Measurements from ENCODE around the gene NR2C2AP.
A peak's percentile ranks its signal among the peaks of the same experiment; 100 is the strongest.
"Not testable (repeated sequence)": the region's sequence is repeated elsewhere in the genome, so short reads cannot be mapped to it uniquely, and the experiment has no call there.

NR2C2AP gene
- 1.7 to 11.1 (median 7.8) reads per million in 18 experiments for total RNA-seq

GRCh38 chr19:19203012-19203856 lies at the start of gene NR2C2AP:
Gene NR2C2AP, minus strand, starts transcription at chr19:19203414. Its CDS starts 354 bp downstream, at chr19:19203060.
- DNase-seq, result peak; percentile 95 to 98

GRCh38 chr19:19250196-19250801 lies 47.1 kb upstream of the NR2C2AP start:
- no peak for DNase-seq

GRCh38 chr19:19240476-19240875 lies 37.3 kb upstream of the NR2C2AP start:
- DNase-seq, result no peak

DNA sequence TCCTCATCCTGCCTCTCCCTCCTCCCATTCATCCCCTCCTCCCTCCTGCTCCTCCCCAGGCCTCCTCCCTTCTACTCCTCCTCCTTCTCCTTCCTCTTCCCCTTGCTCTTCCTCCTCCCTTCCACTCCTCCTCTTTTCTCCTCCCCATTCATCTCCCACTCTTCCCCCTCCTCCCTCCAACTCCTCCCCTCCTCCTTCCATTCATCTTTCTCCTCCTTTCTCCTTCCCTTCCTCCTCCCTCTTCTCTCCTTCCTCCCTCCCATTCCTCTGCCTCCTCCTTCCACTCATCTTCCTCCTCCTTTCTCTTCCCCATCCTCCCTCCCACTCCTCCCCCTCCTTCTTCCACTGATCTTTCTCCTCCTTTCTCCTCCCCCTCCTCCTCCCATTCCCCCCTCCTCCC lies 36.5 kb upstream of the NR2C2AP start:
- no peak for DNase-seq

- DNase-seq, result no peak
Observed at GRCh38 chr19:19238126-19238894, 35.1 kb upstream of the NR2C2AP start.

DNA sequence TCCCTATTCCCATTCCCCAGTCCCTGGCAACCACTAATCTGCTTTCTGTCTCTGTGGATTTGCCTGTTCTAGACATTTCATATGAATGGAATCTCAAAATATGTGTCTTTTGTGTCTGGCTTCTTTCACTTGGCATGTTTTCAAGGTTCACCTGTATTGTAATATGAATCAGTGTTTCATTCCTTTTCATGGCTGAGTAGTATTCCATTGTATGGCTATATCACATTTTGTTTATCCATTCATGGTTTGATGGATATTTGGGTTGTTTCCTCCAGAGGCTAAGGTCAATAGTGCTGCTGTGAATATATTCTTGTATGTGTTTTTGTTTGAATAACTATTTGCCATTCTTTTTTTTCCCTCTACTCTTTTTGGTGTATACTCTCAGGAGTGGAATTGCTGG lies 33.0 kb upstream of the NR2C2AP start:
- no peak for DNase-seq

DNA sequence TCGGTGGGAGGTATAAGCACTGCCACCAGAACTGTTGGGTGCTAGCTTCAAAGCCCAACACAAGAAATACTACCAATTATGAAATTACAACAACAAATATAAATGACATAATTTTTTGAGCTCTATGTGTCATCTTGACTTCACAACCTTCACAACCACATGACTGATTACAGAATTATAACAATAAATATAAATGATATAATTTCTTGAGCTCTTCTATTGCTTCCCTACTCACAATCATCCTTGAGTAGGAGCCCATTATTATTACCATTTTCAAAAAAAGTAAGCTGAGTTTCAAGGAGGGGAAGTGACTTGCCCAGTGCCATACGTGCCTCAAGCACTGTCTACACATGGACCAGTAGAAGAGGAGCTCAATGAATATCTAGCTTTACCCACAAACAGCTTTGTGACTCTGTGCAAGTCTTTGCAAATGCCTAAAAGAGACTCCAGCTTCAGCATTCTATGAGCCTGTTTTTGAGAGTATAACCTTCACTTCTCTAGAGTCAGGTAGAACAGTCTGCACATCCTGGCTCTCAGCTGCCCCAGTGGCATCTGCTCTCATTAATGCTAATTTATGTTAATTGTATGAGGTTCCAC lies 31.1 kb upstream of the NR2C2AP start:
- DNase-seq, result no peak

- DNase-seq, result no peak
Observed at GRCh38 chr19:19232261-19232721, 29.1 kb upstream of the NR2C2AP start.

DNA sequence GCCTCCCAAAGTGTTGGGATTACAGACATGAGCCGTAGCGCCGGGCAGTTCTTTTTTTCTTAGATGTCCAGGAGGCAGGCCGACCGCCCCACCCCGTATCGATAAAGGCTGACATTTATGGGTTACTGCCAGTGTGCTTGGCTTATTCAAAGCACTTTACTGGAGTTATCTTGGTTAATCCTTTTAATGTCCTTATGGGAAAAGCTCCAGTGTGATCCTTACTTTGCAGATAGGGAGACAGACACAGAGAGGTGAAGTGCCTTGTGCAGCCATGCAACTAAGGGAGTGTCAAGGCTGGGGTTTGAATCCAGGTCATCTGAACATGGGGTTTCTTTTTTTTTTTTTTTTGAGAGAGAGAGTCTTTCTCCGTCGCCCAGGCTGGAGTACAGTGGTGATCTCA lies 27.8 kb upstream of the NR2C2AP start:
- DNase-seq, result no peak

DNA sequence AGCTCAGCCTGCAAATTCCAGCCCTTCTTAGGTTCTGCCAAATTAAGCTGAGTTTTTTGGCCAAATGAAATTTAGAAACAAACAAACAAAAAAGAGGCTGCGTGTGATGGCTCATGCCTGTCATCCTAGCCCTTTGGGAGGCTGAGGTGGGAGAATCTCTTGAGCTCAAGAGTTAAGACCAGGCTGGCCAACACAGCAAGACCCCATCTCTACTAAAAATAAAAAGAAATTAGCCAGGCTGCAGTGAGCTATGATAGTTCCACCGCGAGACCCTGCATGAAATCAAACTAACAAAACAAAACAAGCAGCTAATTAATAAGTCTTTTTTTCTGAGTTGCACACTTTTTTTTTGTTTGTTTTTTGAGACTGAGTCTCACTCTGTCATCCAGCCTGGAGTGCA lies 26.5 kb upstream of the NR2C2AP start:
- no peak for DNase-seq

- DNase-seq, result no peak
Observed at GRCh38 chr19:19227217-19227616, 24.0 kb upstream of the NR2C2AP start.

DNA sequence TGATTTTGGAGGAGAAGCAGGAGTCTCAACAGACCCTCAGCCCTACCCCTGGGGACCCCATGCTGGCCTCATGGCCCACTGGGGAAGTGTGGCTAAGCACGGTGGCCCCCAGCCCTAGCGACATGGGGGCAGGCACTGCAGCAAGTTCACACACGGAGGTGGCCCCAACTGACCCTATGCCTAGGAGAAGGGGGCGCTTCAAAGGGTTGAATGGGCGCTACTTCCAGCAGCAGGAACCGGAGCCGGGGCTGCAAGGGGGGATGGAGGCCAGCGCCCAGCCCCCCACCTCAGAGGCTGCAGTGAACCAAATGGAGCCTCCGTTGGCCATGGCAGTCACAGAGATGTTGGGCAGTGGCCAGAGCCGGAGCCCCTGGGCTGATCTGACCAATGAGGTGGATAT lies 23.4 kb upstream of the NR2C2AP start:
- DNase-seq, result no peak

DNA sequence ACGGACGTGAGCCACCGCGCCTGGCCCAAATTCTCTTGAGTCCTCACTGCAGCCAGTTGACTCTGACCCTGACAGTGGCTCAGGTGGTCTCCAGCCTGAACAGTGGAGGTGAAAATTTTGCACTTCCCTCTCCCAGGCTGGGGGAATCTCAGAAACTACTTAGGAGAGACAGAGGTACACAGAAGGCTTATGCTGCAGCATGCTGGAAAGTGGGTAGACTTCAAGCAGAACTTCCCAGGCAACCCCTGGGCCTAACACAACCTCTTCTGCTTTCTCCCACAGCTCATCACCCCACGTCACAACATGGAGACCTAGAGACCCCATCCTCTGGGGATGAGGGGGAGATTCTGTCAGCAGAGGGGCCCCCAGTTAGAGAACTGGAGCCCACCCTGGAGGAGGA lies 23.0 kb upstream of the NR2C2AP start:
- no peak for DNase-seq

GRCh38 chr19:19224852-19225494 lies 21.8 kb upstream of the NR2C2AP start:
- DNase-seq, result peak; percentile 67 to 77

DNA sequence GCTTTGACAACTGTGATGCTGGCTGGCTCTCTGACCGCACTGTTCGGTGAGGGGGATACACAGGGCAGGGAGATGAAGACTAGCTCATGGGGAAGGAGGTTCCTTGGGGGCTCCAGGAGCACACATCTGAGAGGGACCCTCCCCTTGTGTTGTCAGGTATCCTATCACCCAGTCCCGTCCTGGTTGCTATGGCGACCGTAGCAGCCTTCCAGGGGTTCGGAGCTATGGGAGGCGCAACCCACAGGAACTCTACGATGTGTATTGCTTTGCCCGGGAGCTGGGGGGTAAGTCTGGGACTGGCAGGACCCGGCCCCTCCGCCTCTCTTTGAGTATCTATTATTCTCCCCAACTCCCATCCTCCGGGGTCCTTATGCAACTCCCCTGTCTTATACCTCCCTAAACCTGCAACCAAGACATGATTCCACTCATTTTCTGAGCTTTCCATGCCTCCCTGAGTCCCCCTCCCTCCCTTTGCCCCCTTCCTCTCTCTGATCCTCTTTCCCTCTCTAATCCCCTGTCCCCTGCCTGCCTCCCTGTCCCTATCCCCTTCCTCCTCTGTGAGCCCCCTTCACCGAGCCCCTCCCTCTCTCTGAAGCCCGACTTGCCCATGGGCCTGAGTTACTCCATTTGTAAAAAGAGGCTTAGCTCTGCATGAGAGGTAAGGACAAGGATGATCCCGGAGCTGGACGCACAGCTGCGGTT lies 21.1 kb upstream of the NR2C2AP start:
- DNase-seq, result no peak

DNA sequence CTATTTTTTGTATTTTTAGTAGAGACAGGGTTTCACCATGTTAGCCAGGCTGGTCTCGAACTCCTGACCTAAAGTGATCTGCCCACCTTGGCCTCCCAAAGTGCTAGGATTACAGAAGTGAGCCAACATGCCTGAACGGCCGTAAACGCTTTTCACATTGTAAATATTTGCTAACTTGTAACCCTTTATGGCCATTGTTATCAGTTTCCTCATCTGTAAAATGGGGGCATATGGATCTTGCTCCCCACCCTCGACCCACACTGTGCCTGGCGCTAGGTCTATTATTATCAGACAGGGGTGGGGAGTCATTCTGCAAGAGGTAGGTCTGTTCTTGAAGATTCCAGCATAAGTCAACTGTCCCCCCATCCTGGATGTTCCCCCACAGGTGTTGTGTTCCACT lies 20.4 kb upstream of the NR2C2AP start:
- DNase-seq, result no peak

GRCh38 chr19:19223060-19223459 lies 19.8 kb upstream of the NR2C2AP start:
- no peak for DNase-seq

DNA sequence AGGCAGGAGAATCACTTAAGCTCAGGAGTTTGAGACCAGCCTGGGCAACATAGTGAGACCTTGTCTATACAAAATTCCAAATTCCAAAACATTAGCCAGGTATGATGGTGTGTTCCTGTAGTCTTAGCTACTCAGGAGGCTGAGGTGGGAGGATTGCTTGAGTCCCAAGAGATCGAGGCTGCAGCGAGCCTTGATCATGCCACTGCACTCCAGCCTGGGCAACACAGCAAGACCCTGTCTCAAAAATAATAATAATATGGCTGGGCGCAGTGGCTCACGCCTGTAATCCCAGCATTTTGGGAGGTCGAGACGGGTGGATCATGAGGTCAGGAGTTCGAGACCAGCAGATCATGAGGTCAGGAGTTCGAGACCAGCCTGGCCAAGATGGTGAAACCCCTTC lies 17.8 kb upstream of the NR2C2AP start:
- DNase-seq, result not testable (repeated sequence)

GRCh38 chr19:19218911-19219310 lies 15.7 kb upstream of the NR2C2AP start:
- no peak for DNase-seq

DNA sequence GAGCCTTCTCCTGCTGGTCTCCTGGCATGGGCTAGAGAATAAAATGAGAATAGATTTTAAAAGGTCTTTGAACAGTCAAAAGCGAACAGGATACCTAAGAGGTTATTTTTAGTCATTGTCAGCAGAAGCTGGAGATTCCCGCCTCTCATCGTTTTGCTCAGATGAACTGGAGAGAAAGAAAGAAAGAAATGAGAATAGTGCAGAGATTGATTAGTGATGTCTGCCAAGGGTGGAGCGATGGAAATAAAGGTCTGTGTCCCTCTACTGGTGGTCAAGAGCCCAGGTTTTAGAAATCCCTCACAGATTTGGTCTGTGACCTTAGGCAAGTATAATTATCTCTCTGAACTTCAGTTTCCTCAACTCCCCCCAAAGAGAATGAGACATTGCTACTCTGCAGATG lies 13.9 kb upstream of the NR2C2AP start:
- peak; percentile 13 to 41 for DNase-seq

DNA sequence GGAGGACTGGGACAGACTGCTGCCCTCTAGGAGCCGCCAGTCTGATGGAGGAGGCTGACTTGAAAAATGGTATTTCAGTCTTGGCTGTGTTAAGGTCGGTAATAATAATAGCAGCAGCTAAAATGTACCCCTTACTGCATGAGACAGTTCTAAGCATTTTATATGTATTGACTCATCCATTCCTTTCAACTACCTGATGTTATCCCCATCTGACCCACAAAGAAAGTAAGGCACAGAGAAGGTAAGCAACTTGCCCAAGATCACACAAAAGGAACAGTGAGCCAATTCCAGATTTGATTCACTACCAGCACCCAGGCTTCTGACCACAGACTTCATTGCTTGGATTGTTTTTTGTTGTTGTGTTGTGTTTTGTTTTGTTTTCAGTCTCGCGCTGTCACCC lies 12.6 kb upstream of the NR2C2AP start:
- no peak for DNase-seq

GRCh38 chr19:19214892-19215291 lies 11.7 kb upstream of the NR2C2AP start:
- peak; percentile 8 to 27 for DNase-seq

Data from inflammatory macrophage (primary cell).